Activated effector memory CD4-positive, alpha-beta T cell treated with anti-CD3 and anti-CD28 coated beads, Interleukin-2, amount 50 U/mL, for 16 hours (primary cell): ENCODE results near the gene PAPPA.

Source experiments
- DNase-seq: peaks from one replicate; pipeline ENCODE4 v3.0.0-alpha.2; 2020

Gene PAPPA

GRCh38 chr9:116182876-116183275, 29.3 kb downstream of the PAPPA start:
- DNase-seq = no peak

DNA sequence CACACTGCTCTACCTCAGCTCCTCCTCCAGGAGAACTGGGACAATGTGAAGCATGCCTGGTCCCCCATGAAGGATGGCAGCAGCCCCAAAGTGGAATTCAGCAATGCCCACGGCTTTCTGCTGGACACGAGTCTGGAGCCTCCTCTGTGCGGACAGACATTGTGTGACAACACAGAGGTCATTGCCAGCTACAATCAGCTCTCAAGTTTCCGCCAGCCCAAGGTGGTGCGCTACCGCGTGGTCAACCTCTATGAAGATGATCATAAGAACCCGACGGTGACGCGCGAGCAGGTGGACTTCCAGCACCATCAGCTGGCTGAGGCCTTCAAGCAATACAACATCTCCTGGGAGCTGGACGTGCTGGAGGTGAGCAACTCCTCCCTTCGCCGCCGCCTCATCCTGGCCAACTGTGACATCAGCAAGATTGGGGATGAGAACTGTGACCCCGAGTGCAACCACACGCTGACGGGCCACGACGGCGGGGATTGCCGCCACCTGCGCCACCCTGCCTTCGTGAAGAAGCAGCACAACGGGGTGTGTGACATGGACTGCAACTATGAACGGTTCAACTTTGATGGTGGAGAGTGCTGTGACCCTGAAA, 34.1 kb downstream of the PAPPA start:
- DNase-seq = no peak

- DNase-seq = no peak
These were observed 36.1 kb downstream of the PAPPA start for GRCh38 chr9:116189683-116190082.

DNA sequence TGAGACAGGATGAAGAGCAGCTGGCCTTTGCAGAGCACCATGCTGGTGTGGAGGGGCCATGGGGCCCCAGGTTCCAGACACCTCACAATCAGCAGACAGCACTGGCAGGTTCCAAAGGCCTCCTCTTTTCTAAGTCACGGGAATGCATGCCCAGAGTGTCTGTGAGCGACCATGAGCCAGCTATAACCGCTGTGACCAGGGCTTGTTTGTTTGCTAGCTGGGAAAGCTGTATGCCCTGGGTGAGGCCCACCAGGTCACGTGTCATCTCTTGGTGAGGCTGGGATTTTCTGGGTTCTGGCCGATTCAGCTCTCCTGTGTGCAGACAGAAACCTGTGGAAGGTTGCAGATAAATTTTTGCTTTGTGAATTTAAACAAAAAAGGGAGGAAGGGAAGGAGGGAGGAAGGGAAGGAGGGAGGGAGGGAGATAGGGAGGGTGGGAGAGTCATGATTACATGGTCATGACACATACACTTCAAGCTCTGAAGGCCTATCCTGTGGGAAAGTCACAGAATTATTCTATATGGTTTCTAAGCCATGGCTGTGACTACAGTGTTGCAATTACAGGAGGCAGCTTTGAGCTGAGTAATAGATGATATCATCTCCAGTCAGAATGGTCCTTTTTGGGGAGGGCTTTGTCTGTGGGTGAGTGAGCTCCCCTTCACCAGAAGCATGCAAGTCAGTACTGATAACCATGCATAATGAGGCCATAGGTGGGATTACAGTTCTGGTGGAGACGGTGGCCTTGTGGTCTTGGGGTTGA, 37.2 kb downstream of the PAPPA start:
- DNase-seq = no peak

GRCh38 chr9:116191576-116192415, 38.2 kb downstream of the PAPPA start:
- DNase-seq = no peak

- DNase-seq = no peak
These were observed 40.0 kb downstream of the PAPPA start for GRCh38 chr9:116193636-116194035.

GRCh38 chr9:116196806-116197205, 43.2 kb downstream of the PAPPA start:
- DNase-seq = no peak

DNA sequence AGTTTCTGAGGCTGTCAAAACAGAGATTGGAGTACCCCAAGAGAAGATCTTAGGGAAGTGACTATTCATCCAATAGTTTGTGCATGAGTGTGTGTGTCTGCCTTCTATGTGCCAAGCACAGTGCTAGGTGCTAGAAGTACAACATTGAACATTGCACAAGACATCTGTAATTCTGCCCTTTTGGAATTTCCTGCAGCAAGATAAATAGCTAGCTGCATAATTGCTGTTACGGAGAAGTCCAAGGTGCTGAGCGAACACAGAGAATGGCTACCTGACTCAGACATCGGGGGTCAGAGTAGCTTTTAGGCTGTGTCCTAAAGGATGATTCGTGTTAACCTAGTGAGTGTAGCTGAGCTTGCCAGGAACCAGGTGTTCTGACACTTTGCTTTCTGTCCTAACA, 44.8 kb downstream of the PAPPA start:
- DNase-seq = no peak

DNA sequence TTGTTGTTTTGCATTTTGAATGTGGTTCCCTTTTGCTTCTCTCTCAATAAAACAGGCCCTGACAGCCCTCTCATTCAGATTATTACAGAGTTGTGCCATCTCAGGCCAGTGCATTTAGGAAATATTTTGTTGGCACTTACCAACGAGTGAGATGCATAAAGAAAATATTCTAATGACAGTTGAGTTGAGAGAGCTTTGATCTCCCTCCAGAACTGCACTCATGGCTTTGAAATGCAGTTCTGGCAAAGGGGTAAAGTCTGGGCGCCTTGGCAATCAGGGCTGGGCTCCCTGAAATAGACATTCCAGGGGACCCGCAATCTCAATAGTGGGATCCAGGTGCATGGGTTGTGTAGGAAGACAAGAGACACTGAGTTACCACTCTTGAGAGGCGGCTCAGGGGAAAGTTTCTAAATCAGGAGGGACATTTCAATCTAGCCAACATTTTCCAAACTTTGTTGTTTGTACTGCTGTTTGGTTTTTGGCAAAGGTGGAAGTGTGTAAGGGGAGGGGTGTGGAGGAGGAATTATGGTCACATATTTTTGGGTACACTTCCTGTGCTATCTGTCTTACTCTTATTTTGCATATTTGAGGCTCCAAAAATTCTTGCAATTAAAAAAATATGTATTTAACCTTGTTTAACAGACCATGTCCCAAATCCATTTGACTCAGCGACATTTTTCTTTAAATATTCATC, 48.8 kb downstream of the PAPPA start:
- no peak for DNase-seq

GRCh38 chr9:116204252-116204882, 50.8 kb downstream of the PAPPA start:
- DNase-seq = no peak

- DNase-seq = no peak
These were observed 54.0 kb downstream of the PAPPA start for GRCh38 chr9:116207371-116208111.

DNA sequence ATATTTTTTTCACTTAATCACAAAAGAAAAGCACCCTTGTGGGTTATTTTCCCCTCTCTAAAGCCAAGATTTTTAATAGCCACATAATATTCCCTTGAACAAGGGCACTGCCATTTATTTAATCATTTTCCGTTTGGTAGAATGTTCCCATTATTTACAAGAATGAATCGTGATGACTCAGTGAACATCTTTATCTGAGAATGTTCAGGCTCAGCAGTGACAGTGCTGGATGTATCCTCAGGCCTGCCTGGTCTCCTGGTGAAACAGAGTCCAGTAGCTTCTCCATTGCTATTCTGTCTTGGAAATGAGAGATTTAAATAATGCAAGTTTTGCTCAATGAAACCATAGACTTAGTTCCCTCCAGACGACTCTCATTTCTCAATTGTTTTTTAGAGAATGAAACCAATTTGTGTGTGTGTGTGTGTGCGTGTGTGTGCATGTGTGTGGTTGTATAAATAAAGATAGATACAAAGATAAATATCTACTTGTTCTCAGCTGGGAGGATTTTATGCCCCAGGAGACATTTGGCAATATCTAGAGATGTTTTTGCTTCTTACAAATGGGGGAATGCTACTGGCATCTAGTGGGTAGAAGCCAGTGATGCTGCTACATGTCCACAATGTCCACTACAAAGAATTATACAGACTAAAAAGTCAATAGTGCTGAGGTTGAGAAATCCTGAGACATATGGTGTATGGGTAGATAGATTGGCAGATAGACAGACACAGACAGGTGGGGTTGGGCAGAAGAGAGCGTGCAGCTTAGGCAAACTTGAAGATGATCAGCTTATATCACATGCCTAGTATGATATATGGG, 55.0 kb downstream of the PAPPA start:
- no peak for DNase-seq

DNA sequence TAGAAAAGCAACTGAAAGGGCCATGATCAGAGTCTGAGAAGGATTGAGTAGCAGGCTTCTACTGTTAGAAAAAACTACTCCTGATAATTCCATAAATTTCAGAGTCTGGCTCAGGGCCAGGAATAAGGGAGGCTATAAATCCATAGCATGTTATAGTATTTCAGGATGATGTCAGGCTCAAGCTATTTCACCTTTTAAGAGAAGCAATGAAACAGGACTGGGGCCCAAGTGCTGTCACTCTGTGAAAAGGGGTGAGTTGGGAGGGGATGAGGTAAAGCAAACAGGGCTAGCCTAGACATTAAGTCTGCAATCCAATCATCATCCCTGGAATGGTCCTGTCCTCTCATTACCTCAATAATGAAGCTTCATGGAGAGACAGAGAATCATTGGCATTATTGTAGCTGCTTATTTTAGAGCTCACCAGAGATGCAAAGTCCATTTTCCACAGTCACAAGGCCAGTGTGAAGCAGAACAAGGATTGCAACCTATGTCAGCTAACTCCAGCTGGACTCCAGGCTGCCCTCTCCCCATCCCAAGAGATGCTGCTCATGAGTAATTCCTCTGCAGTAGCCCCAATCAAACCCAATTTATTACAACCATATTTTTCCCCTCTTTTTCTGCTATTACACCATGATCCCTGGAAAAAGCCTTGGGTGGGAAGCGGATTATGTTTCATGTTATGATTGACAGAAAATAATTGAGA, 56.0 kb downstream of the PAPPA start:
- DNase-seq = no peak

- DNase-seq = no peak
These were observed 59.5 kb downstream of the PAPPA start for GRCh38 chr9:116212986-116213692.

DNA sequence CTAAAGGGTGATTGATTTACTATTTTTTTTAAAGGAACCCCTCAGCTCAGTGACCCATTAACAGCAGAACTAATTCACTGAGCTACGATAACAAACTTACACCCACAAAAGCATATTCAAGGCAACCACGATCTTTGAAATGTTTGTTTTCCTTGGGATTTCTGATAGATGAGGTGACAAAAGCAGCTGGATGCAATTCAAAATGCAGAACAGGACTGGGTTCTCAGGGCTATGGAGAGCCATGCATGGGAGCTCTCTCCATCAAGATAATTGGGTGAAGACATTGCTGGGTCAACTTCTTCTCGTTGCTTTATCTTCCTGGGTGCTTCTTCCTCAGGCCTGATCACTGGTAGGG, 60.1 kb downstream of the PAPPA start:
- DNase-seq = no peak

DNA sequence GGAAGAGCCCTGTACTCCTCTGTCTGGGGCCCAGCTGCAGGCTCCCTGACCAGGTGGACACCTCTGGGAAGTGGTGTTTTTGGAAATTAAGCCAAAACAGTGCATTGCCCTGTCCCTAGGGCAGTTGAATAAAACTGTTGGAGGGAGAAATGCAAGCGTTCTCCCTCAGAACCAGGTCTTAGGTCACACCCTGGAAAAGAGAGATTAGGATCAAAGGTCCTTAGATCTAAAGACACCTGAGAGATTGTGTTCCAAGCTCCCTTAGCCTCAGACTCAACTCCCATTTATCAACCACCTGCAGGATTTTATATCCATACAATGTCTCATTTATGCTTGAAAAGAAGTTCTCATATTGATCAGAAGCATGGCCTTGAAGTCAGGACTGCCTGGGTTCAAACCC, 64.8 kb downstream of the PAPPA start:
- DNase-seq = no peak

DNA sequence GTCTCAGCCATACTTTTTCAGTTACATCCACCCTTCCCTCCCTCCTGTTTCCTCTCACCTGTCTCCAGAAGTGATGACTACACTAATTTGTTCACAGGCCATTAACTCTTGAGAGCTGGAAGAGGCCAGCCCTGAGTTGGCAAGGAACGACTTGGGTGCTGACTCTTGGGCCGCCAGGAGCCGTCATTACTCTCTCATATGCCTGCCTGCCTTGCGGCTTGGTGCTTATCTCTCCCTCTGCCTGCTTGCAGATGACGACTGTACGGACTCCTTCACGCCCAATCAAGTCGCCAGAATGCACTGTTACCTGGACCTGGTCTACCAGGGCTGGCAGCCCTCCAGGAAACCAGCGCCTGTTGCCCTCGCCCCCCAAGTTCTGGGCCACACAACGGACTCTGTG, 66.1 kb downstream of the PAPPA start:
- DNase-seq = no peak

DNA sequence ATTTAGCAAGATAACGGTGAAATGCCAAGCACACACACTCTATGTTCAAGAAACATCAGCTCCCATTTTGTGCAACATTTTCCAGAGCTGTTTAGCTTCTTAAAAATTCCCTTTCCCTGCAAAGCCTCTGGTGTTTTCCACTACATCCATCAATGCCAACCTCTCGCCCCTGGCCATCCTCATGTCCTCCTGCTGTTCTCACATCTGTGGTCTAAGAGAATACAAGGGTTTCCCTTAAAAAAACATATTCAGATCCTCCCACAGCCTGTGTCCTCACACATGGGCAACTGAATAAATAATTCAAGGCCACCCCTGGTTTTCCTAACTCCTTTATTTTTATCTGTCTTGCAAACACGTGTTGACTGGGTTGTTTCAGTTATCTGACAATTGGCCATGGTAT, 70.3 kb downstream of the PAPPA start:
- no peak for DNase-seq

DNA sequence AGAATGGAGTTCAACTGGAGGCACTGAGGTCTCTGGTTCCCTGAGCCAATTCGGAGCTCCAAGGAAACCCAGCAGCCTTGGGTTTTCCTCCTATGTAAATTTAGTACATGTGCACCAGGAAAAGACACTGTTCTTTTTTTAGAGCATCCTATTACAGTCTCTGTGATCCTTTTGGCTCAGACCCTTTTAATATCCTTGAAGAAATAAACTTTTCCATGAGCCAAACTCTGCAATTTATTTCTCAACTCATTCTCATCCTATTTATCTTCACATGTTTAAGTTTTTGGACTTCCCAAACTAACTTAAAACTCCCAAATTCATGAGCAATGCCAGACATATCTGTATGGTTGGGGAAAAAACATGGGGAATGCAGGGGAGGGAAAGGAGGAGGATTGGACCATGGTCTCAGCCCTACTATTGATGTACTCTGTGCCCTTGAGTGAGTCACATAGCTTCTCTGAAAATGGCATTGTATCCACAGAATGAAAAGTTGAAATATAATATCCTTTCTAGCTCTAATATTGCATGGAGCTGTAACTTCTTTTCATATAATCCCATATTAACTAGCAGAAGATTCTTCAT, 76.6 kb downstream of the PAPPA start:
- no peak for DNase-seq
